ENCODE measurements around the gene NOL9.

Gene NOL9

DNA sequence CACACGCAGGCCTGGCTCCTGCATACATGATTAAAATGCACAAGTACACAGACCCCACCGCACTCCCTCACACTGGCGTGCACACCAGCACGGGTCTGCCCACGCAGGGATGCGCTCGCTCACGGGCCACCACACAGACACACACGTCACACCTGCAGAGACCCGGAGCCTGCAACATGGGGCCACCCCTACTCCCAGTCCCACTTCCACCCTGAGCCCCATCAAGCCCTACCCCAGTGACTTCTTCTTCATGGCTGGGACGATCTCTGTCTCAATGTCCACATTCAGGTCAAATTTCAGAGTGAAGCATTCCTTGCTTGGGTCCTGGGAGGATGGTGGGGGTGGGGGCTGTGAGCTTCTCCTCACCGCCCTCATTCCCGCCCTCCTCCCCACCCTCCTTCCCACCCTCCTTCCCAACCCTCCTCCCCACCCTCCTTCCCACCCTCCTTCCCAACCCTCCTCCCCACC is 79.5 kb downstream of the NOL9 start:
- in situ Hi-C loops (cut with MboI; ENCODE audit: low sequenced_read_pairs) = loop anchor here (25.0 kb wide), 1 partner anchor 737 kb away; no protein-coding TSS in a partner anchor

DNA sequence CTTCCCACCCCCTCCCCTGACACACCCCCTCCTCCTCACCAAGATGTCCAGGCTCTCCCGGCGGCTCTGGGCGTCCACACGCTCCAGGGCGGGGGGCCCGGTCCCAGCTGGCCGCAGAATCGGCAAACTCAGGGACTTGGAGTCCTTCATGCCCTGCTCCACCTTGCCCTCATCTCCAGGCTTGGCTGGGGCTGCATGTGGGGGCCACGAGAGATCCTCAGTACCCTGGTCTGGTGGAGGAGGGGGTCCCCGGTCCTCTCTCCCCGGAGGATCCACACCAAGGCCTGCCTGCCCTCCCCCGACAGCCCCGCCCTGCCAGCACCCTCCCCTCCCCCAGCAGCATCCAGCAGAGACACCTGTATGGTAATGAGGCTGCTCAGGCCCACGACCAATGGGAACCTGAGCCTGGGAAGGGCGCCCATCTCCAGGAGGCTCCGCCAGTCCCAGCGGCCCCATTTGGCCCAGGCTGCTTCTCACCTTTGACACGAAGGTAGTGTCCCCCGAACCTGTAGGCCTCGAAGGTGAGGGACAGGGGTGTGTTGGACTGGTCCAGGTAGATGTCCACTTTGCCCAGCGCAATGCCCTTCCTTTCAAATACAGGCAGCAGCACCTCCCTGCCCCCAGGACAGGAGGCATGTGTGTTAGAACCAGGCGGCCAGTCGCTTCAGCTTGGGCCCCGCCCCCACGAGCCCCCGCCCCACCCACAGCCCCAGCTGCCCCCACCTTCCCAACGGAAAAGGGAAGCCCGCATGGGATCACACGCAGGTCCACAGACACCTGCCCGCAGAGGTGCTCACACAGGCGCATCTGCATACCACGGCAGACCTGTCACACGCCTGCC is 80.1 kb downstream of the NOL9 start:
- in situ Hi-C loops (cut with MboI; ENCODE audit: low sequenced_read_pairs) = no loop called here

DNA sequence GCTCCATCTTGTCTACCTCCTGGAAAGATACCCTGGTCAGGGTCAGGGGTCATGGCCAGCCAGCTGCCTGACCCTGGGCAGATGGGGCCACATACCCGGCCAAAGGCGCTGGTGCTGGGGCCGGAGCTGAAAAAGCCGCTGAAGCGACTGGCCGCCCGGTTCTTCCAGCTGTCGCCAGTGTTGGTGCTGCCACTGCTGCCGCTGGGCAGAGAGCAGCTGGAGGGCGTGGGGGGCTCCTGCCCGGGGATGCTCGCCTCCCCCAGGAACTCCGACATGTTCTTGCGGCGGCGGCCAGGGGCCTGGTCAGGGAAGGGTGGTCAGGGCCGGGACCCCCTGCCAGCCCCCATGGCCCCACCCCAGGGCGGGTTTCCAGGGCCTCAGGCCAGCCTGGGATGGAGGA is 81.2 kb downstream of the NOL9 start:
- in situ Hi-C loops (cut with MboI; ENCODE audit: low sequenced_read_pairs) = no loop called here

DNA sequence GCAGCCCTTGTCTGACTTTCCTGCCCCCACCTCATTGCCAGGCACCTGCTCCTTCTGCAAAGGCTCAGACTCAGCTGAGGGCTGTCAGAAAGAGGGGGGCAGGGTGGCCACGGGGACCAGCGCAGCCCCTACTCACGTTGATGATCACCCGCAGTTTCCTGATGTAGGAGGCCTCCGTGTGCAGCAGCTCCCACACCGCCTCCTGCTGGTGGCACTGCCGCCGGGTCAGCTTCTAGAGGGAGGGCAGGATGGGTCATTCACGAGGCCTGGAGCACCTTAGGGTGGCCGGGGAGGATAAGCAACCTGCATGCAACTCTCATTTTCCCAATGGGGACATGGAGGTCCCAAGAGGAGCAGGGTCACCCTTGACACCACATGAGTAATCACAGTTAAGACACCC is 81.9 kb downstream of the NOL9 start:
- in situ Hi-C loops (cut with MboI; ENCODE audit: low sequenced_read_pairs) = no loop called here

DNA sequence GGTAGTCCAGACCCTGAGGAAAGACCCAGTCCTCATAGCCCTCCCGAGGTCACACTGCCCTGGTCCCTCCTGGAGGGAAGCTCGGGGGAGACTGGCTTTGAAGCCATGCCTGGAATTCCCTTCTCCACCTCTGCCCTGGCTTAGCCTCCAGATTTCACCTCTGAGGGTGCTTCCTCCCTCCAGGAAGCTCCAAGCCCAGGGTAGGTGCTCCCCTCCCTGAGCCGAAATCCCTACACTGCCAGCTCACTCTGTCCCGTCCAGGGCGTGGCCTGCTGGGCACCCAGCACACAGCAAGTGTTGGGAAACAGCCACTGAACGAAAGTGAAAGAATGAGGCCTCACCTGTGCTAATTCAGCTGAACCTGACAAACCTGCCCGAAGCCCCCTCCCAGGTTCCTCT is 82.3 kb downstream of the NOL9 start:
- in situ Hi-C loops (cut with MboI; ENCODE audit: low sequenced_read_pairs) = no loop called here
